HepG2 (cell line): ENCODE results near the gene GPAT3. TPM values are rescaled to one million over a fixed set of nuclear protein-coding genes. Genes with fewer than 3 reads are reported as not detected.

Source experiments
- ATAC-seq: fragments of 200-7000 bp; cut with Tn5 transposase; 3 replicates; pipeline ENCODE4 v1.9.1; 2020; ENCODE audit warnings: mild to moderate bottlenecking, moderate library complexity
- BruUV-seq: library from RNA; stranded (reverse); fragments of 400-500 nt; replicated peaks from 2 replicates; lab custom pipeline; 2021; lab: Mats Ljungman, UMichigan
- CTCF ChIA-PET: fragments of 300-600 bp; formaldehyde crosslinking; extraction: SDS; loops from one replicate; lab custom pipeline; 2021; ENCODE audit warnings: low total read pairs, inconsistent platforms, low intra/inter-chr PET ratio; lab: Yijun Ruan, JAX
- POLR2A ChIA-PET: fragments of 350-600 bp; sonication (Branson Sonifier 250); formaldehyde crosslinking; loops from one replicate; lab custom pipeline; 2020; ENCODE audit warnings: antibody characterized with exemption, inconsistent platforms; lab: Yijun Ruan, JAX
- DNase-seq: peaks from one replicate; pipeline ENCODE4 v3.0.0-alpha.2; 2015; ENCODE audit warnings: low spot score
- FAIRE-seq: peaks from 3 replicates; lab custom pipeline; 2011; peaks lifted over from hg19 to GRCh38; lab: Jason Lieb, UNC
- H2AFZ ChIP-seq: one replicate; pipeline ENCODE4 v1.6.1; 2011; ENCODE audit warnings: low read length, inconsistent platforms
- H3K27ac ChIP-seq: fragments of 300-600 bp; 3 replicates; pipeline ENCODE4 v1.8.0; 2011; ENCODE audit warnings: mixed run types, mild to moderate bottlenecking, mixed read lengths, low read length, inconsistent platforms; ENCODE audit not compliant: insufficient read depth; ENCODE audit errors: extremely low read length
- H3K27me3 ChIP-seq, 2 experiments: fragments of 200-600 bp in 1 of 2; 2 replicates in 1 of 2; 3 replicates in 1 of 2; pipeline versions ENCODE4 v1.6.0 to v1.8.0; 2011; ENCODE audit warnings: low read length in 2 of 2, mild to moderate bottlenecking in 2 of 2, moderate library complexity in 2 of 2, inconsistent platforms in 1 of 2; ENCODE audit not compliant: insufficient read depth in 2 of 2, control insufficient read depth in 1 of 2
- H3K36me3 ChIP-seq, 2 experiments: fragments of 200-600 bp in 1 of 2; replicated peaks in 1 of 2; 2 replicates in 1 of 2; 3 replicates in 1 of 2; pipeline versions ENCODE4 v1.5.1 to v1.8.0; 2011; ENCODE audit warnings: low read length in 2 of 2, inconsistent platforms in 1 of 2; ENCODE audit not compliant: insufficient read depth in 2 of 2, control insufficient read depth in 1 of 2
- H3K4me1 ChIP-seq: 2 replicates; pipeline ENCODE4 v1.5.1; 2012; ENCODE audit warnings: low read length, inconsistent platforms; ENCODE audit not compliant: insufficient read depth
- H3K4me2 ChIP-seq: 2 replicates; pipeline ENCODE4 v1.6.0; 2011; ENCODE audit warnings: low read depth, low read length, inconsistent platforms
- H3K4me3 ChIP-seq, 3 experiments: fragments of 200-600 bp in 1 of 3; sonication (generic), shearing (Covaris generic) in 1 of 3; replicated peaks in 1 of 3; 2 replicates each; pipeline ENCODE4 v1.5.1; 2011 to 2016; ENCODE audit warnings: low read length in 3 of 3, inconsistent platforms in 2 of 3, low read depth in 2 of 3, mild to moderate bottlenecking in 2 of 3, control low read depth in 1 of 3, mixed read lengths in 1 of 3; ENCODE audit not compliant: insufficient read depth in 1 of 3
- H3K79me2 ChIP-seq: one replicate; pipeline ENCODE4 v1.6.1; 2011; ENCODE audit warnings: low read length, inconsistent platforms; ENCODE audit not compliant: insufficient read depth
- H3K9ac ChIP-seq: 2 replicates; pipeline ENCODE4 v1.6.0; 2011; ENCODE audit warnings: mild to moderate bottlenecking, low read depth, low read length, inconsistent platforms; ENCODE audit not compliant: insufficient read depth
- H3K9me3 ChIP-seq: 2 replicates; pipeline ENCODE4 v1.5.1; 2012; ENCODE audit warnings: mild to moderate bottlenecking, low read length
- H4K20me1 ChIP-seq: 2 replicates; pipeline ENCODE4 v1.6.0; 2011; ENCODE audit warnings: inconsistent platforms, mild to moderate bottlenecking, low read length, moderate library complexity; ENCODE audit not compliant: insufficient read depth
- ARNTL ChIP-seq: sonication (generic); formaldehyde crosslinking; IDR thresholded peaks from 2 replicates; pipeline ENCODE4 v1.4.0; 2020; ENCODE audit warnings: mild to moderate bottlenecking, missing genetic modification reagents
- BHLHE40 ChIP-seq: IDR thresholded peaks from 2 replicates; pipeline ENCODE4 v1.6.1; 2011; ENCODE audit warnings: low read length, improper control_type of control experiment
- FOSL1 ChIP-seq: sonication (generic); formaldehyde crosslinking; IDR thresholded peaks from 2 replicates; pipeline ENCODE4 v1.9.0; 2021; ENCODE audit warnings: missing genetic modification reagents, borderline replicate concordance
- RAD51 ChIP-seq: fragments of 450-650 bp; IDR thresholded peaks from 2 replicates; pipeline ENCODE4 v1.6.1; 2016; ENCODE audit warnings: borderline replicate concordance
- RXRB ChIP-seq: IDR thresholded peaks from 2 replicates; pipeline ENCODE4 v1.6.1; 2016; ENCODE audit warnings: borderline replicate concordance, missing genetic modification reagents, missing compliant biosample characterization
- SOX6 ChIP-seq, 2 experiments: fragments of 450-650 bp in 1 of 2; sonication (generic) in 1 of 2; formaldehyde crosslinking in 1 of 2; IDR thresholded peaks; 2 replicates each; pipeline versions ENCODE4 v1.4.0 to v1.6.1; 2017 to 2020; ENCODE audit warnings: antibody characterized with exemption in 1 of 2, mild to moderate bottlenecking in 1 of 2, missing genetic modification reagents in 1 of 2
- TCF7 ChIP-seq: sonication (generic); IDR thresholded peaks from 2 replicates; pipeline ENCODE4 v1.6.1; 2016; ENCODE audit warnings: antibody characterized with exemption, low read depth
- WGBS: methylation state at CpG from one replicate; pipeline ENCODE4 v1.1.6; 2017; ENCODE audit warnings: low lambda C conversion rate; 5-methylcytosine and 5-hydroxymethylcytosine counted together
- in situ Hi-C: cut with HindIII; loops from 2 replicates; pipeline ENCODE4 v1.10.0; 2017; ENCODE audit warnings: low pct_unique_long_range_greater_than_20kb; ENCODE audit not compliant: extremely low pct_ligation_motif_present
- intact Hi-C: fragments of 100-400 bp; cut with micrococcal nuclease; formaldehyde crosslinking; loops from one replicate; pipeline ENCODE4 v1.10.0; 2022; ENCODE audit not compliant: unreplicated experiment
- polyA plus RNA-seq, 8 experiments: library from polyadenylated mRNA; depleted of rRNA in 3 of 8; stranded (reverse) in 7 of 8; unstranded in 1 of 8; fragments of >200 nt; fragmentation: Illumina TruSeq in 4 of 8; extraction: Trizol in 4 of 8; gene quantifications; 2 replicates each; pipeline versions ENCODE4 v1.2.1 to v1.2.3, GENCODE V29; 2011 to 2016; ENCODE audit warnings: low read depth in 4 of 8, missing spikeins in 1 of 8, mixed read lengths in 1 of 8; ENCODE audit not compliant: insufficient read depth in 1 of 8
- total RNA-seq, 5 experiments: library from RNA; depleted of rRNA; stranded (reverse); fragments of >200 nt; fragmentation: Illumina TruSeq; extraction: Trizol; gene quantifications; 2 replicates each; pipeline ENCODE4 v1.2.3, GENCODE V29; 2016; ENCODE audit warnings: low read depth in 1 of 5
- TF ChIP-seq, protein P1 (sequence below): sonication (generic); formaldehyde crosslinking; IDR thresholded peaks from 2 replicates; pipeline ENCODE4 v1.4.0; 2020; ENCODE audit warnings: low read depth, mild to moderate bottlenecking, missing genetic modification reagents
- TF ChIP-seq, protein P2 (sequence below): IDR thresholded peaks from 2 replicates; pipeline ENCODE4 v1.4.0; 2020; ENCODE audit warnings: mild to moderate bottlenecking, missing genetic modification reagents
- TF ChIP-seq, protein P3 (sequence below), 2 experiments: sonication (generic) in 1 of 2; formaldehyde crosslinking in 1 of 2; IDR thresholded peaks; 2 replicates each; pipeline versions ENCODE4 v1.5.1 to v1.6.1; 2011 to 2020; ENCODE audit warnings: borderline replicate concordance in 1 of 2, low read depth in 1 of 2, low read length in 1 of 2, mild to moderate bottlenecking in 1 of 2, missing genetic modification reagents in 1 of 2, moderate library complexity in 1 of 2
- TF ChIP-seq, protein P4 (sequence below): fragments of 450-650 bp; IDR thresholded peaks from 2 replicates; pipeline ENCODE4 v1.6.1; 2016
- TF ChIP-seq, protein P5 (sequence below): sonication (generic); formaldehyde crosslinking; IDR thresholded peaks from 2 replicates; pipeline ENCODE4 v1.8.1; 2023; ENCODE audit warnings: mild to moderate bottlenecking, missing genetic modification reagents

GPAT3 gene
- total and polyA plus RNA-seq, 2 of the 13 experiments (the other 11 are each of a cell fraction or from before 2014, with no cell fraction given), result 2.4 to 2.6 TPM

DNA sequence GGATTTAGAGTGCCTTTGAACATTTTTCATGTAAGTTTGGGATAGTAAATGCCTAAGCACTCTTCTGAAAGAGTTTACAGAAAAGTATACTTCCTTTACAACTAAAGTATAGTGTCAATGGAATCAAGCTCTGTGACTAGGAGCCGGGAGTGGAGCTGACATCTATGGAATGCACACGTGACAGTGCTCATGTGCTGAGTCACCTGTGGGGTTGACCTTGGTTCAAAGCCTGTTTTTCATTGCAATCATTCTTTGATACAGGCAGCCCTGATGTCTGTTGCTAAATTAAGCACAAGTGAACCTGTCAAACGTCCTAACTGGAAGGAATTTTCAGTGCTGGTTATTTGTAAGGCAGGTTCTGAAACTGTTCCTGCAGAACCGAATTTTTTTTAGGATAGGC is 82.5 kb downstream of the GPAT3 start:
- Histone ChIP-seq H3K27me3 (no peaks in the 10 kb centered on the region; a peak in 1 of 5 replicates), H3K9me3 (peaks cover 37% of the 10 kb centered on the region), H3K9ac (no peak overlapping the region), H3K27ac (no peak overlapping the region), H3K4me2 (peak overlapping the region; percentile 41), H3K4me1 (peaks cover 21% of the 10 kb centered on the region), H3K36me3 (no peaks in the 10 kb centered on the region), H4K20me1 (no peaks in the 10 kb centered on the region), H3K4me3 (no peak overlapping the region), H3K79me2 (no peaks in the 10 kb centered on the region), H2AFZ (no peak overlapping the region)
- intact Hi-C loops (no loop called here), in situ Hi-C loops (no loop called here)
- 1% methylated on average over 4 of the region's 4 CpGs for WGBS
- ATAC-seq, result peak; percentile 95
- DNase-seq, result peak; percentile 87
- POLR2A ChIA-PET, result interaction anchor here (1.1 to 1.2 kb wide), 3 partner anchors 13 to 163 kb away, joined by 3 read pairs; partner anchors contain the start of genes HELQ and MRPS18C
- no TSS peak for BruUV-seq
- CTCF ChIA-PET, result no interaction called here
- FAIRE-seq, result peak; percentile 88
- peak; percentile 92 for TF ChIP-seq ARNTL (CRISPR knock-in tag)
- peak; percentile 36; the same call in 1 of the 2 replicates for TF ChIP-seq TCF7
- TF ChIP-seq, protein P1, sequence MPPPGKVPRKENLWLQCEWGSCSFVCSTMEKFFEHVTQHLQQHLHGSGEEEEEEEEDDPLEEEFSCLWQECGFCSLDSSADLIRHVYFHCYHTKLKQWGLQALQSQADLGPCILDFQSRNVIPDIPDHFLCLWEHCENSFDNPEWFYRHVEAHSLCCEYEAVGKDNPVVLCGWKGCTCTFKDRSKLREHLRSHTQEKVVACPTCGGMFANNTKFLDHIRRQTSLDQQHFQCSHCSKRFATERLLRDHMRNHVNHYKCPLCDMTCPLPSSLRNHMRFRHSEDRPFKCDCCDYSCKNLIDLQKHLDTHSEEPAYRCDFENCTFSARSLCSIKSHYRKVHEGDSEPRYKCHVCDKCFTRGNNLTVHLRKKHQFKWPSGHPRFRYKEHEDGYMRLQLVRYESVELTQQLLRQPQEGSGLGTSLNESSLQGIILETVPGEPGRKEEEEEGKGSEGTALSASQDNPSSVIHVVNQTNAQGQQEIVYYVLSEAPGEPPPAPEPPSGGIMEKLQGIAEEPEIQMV (CRISPR knock-in tag), result no peak
- TF ChIP-seq FOSL1, result peak; percentile 60; the same call in 1 of the 2 replicates
- TF ChIP-seq BHLHE40, result peak; percentile 92
- TF ChIP-seq, protein P2, sequence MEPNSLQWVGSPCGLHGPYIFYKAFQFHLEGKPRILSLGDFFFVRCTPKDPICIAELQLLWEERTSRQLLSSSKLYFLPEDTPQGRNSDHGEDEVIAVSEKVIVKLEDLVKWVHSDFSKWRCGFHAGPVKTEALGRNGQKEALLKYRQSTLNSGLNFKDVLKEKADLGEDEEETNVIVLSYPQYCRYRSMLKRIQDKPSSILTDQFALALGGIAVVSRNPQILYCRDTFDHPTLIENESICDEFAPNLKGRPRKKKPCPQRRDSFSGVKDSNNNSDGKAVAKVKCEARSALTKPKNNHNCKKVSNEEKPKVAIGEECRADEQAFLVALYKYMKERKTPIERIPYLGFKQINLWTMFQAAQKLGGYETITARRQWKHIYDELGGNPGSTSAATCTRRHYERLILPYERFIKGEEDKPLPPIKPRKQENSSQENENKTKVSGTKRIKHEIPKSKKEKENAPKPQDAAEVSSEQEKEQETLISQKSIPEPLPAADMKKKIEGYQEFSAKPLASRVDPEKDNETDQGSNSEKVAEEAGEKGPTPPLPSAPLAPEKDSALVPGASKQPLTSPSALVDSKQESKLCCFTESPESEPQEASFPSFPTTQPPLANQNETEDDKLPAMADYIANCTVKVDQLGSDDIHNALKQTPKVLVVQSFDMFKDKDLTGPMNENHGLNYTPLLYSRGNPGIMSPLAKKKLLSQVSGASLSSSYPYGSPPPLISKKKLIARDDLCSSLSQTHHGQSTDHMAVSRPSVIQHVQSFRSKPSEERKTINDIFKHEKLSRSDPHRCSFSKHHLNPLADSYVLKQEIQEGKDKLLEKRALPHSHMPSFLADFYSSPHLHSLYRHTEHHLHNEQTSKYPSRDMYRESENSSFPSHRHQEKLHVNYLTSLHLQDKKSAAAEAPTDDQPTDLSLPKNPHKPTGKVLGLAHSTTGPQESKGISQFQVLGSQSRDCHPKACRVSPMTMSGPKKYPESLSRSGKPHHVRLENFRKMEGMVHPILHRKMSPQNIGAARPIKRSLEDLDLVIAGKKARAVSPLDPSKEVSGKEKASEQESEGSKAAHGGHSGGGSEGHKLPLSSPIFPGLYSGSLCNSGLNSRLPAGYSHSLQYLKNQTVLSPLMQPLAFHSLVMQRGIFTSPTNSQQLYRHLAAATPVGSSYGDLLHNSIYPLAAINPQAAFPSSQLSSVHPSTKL (CRISPR knock-in tag), result peak; percentile 78; the same call in 1 of the 2 replicates
- peak; percentile 61; the same call in 1 of the 2 replicates for TF ChIP-seq RAD51
- TF ChIP-seq, protein P3, sequence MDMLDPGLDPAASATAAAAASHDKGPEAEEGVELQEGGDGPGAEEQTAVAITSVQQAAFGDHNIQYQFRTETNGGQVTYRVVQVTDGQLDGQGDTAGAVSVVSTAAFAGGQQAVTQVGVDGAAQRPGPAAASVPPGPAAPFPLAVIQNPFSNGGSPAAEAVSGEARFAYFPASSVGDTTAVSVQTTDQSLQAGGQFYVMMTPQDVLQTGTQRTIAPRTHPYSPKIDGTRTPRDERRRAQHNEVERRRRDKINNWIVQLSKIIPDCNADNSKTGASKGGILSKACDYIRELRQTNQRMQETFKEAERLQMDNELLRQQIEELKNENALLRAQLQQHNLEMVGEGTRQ (IDR thresholded peaks at IDR 0.05; ENCODE audit: low read depth, low read length), result peak; percentile 93
- TF ChIP-seq, protein P3 (CRISPR knock-in tag; IDR thresholded peaks at IDR 0.05; ENCODE audit: borderline replicate concordance), result peak; percentile 83; the same call in 1 of the 2 replicates
- TF ChIP-seq RXRB (CRISPR knock-in tag), result 0 out of 2 replicates have a peak, but pooled peaks have one; percentile 15
- TF ChIP-seq, protein P4, sequence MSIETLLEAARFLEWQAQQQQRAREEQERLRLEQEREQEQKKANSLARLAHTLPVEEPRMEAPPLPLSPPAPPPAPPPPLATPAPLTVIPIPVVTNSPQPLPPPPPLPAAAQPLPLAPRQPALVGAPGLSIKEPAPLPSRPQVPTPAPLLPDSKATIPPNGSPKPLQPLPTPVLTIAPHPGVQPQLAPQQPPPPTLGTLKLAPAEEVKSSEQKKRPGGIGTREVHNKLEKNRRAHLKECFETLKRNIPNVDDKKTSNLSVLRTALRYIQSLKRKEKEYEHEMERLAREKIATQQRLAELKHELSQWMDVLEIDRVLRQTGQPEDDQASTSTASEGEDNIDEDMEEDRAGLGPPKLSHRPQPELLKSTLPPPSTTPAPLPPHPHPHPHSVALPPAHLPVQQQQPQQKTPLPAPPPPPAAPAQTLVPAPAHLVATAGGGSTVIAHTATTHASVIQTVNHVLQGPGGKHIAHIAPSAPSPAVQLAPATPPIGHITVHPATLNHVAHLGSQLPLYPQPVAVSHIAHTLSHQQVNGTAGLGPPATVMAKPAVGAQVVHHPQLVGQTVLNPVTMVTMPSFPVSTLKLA, result peak; percentile 36; the same call in 1 of the 2 replicates
- TF ChIP-seq, protein P5, sequence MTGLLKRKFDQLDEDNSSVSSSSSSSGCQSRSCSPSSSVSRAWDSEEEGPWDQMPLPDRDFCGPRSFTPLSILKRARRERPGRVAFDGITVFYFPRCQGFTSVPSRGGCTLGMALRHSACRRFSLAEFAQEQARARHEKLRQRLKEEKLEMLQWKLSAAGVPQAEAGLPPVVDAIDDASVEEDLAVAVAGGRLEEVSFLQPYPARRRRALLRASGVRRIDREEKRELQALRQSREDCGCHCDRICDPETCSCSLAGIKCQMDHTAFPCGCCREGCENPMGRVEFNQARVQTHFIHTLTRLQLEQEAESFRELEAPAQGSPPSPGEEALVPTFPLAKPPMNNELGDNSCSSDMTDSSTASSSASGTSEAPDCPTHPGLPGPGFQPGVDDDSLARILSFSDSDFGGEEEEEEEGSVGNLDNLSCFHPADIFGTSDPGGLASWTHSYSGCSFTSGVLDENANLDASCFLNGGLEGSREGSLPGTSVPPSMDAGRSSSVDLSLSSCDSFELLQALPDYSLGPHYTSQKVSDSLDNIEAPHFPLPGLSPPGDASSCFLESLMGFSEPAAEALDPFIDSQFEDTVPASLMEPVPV (CRISPR knock-in tag), result no peak
- TF ChIP-seq SOX6 (IDR thresholded peaks at IDR 0.05), result no peak
- TF ChIP-seq SOX6 (CRISPR knock-in tag; IDR thresholded peaks at IDR 0.05), result peak; percentile 22; the same call in 1 of the 2 replicates
